ENCODE results near the gene MBNL1.

DNA sequence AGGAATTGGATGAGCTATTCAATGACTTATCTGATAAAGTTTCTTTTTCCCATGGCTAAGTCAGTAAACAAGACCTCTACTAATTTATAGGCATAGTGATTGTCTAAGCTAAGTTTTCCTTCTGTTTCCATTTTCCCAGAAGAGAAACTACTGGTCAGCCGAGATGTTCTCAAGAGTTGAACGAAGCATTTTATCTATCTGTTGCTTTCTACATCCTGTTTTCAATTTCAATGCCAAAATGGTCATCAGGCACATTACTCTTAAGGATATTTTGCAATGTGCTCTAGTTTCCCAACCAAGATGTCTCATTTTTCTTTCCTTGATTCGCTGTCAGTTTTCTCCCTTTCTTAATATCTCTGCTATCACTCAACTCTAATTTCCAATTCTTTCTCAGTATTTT, 228.7 kb downstream of the MBNL1 start:
- no peak for TF ChIP-seq TAF1 (IDR thresholded peaks at IDR 0.05; ENCODE audit: low read depth)
- no peak for TF ChIP-seq MXI1 (conservative IDR thresholded peaks at IDR 0.05; ENCODE audit: poor library complexity, severe bottlenecking)
- TF ChIP-seq, protein P1, sequence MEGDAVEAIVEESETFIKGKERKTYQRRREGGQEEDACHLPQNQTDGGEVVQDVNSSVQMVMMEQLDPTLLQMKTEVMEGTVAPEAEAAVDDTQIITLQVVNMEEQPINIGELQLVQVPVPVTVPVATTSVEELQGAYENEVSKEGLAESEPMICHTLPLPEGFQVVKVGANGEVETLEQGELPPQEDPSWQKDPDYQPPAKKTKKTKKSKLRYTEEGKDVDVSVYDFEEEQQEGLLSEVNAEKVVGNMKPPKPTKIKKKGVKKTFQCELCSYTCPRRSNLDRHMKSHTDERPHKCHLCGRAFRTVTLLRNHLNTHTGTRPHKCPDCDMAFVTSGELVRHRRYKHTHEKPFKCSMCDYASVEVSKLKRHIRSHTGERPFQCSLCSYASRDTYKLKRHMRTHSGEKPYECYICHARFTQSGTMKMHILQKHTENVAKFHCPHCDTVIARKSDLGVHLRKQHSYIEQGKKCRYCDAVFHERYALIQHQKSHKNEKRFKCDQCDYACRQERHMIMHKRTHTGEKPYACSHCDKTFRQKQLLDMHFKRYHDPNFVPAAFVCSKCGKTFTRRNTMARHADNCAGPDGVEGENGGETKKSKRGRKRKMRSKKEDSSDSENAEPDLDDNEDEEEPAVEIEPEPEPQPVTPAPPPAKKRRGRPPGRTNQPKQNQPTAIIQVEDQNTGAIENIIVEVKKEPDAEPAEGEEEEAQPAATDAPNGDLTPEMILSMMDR (IDR thresholded peaks at IDR 0.05; ENCODE audit: poor library complexity, severe bottlenecking): no peak
- TF ChIP-seq, protein P2, sequence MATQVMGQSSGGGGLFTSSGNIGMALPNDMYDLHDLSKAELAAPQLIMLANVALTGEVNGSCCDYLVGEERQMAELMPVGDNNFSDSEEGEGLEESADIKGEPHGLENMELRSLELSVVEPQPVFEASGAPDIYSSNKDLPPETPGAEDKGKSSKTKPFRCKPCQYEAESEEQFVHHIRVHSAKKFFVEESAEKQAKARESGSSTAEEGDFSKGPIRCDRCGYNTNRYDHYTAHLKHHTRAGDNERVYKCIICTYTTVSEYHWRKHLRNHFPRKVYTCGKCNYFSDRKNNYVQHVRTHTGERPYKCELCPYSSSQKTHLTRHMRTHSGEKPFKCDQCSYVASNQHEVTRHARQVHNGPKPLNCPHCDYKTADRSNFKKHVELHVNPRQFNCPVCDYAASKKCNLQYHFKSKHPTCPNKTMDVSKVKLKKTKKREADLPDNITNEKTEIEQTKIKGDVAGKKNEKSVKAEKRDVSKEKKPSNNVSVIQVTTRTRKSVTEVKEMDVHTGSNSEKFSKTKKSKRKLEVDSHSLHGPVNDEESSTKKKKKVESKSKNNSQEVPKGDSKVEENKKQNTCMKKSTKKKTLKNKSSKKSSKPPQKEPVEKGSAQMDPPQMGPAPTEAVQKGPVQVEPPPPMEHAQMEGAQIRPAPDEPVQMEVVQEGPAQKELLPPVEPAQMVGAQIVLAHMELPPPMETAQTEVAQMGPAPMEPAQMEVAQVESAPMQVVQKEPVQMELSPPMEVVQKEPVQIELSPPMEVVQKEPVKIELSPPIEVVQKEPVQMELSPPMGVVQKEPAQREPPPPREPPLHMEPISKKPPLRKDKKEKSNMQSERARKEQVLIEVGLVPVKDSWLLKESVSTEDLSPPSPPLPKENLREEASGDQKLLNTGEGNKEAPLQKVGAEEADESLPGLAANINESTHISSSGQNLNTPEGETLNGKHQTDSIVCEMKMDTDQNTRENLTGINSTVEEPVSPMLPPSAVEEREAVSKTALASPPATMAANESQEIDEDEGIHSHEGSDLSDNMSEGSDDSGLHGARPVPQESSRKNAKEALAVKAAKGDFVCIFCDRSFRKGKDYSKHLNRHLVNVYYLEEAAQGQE (IDR thresholded peaks at IDR 0.05; ENCODE audit: borderline replicate concordance): no peak
- TF ChIP-seq RAD21 (conservative IDR thresholded peaks at IDR 0.05): no peak
- no peak for TF ChIP-seq EP300 (conservative IDR thresholded peaks at IDR 0.05; ENCODE audit: poor library complexity, severe bottlenecking)
- no peak for TF ChIP-seq POLR2AphosphoS5 (IDR thresholded peaks at IDR 0.05)
- TF ChIP-seq EZH2 (IDR thresholded peaks at IDR 0.05; ENCODE audit: borderline replicate concordance, insufficient read depth, low read length, poor library complexity, severe bottlenecking): no peak

All from neural cell (in vitro differentiated cells).